Measurements from ENCODE around the gene PSMB2.

GRCh38 chr1:35569936-35570335, 71.4 kb downstream of the PSMB2 start:
- TF ChIP-seq PKNOX1 (IDR thresholded peaks at IDR 0.05) (no peak), FOXM1 (IDR thresholded peaks at IDR 0.05; ENCODE audit: borderline replicate concordance) (no peak), ELF4 (IDR thresholded peaks at IDR 0.05) (no peak), SP1 (IDR thresholded peaks at IDR 0.05) (no peak), FOXA1 (IDR thresholded peaks at IDR 0.05) (no peak), FOXK2 (IDR thresholded peaks at IDR 0.05) (no peak), CTBP1 (IDR thresholded peaks at IDR 0.05; ENCODE audit: borderline replicate concordance) (no peak)

Data from HEK293T (cell line).